OCI-LY1 (cell line): Measurements from ENCODE around the gene OSR1.
A peak's percentile ranks its signal among the peaks of the same experiment; 100 is the strongest.

Experiments
- H2AFZ ChIP-seq: fragments of 200-600 bp; sonication (generic), shearing (Covaris generic); 2 replicates; pipeline ENCODE4 v1.6.0; 2014; ENCODE audit warnings: antibody characterized with exemption, mild to moderate bottlenecking, low read length
- H3F3A ChIP-seq: fragments of 200-600 bp; sonication (generic), shearing (Covaris generic); 2 replicates; pipeline ENCODE4 v1.6.0; 2014; ENCODE audit warnings: mild to moderate bottlenecking, antibody characterized with exemption, low read length, moderate library complexity; ENCODE audit not compliant: insufficient read depth
- H3K27ac ChIP-seq: fragments of 200-600 bp; sonication (generic); 2 replicates; pipeline ENCODE4 v1.5.1; 2014; ENCODE audit warnings: low read length, mixed run types, mild to moderate bottlenecking, low read depth; ENCODE audit not compliant: poor library complexity, severe bottlenecking
- H3K27me3 ChIP-seq: fragments of 200-600 bp; sonication (generic); 2 replicates; pipeline ENCODE4 v1.6.0; 2014; ENCODE audit warnings: antibody characterized with exemption, mild to moderate bottlenecking, low read length, moderate library complexity; ENCODE audit not compliant: insufficient read depth
- H3K36me3 ChIP-seq: fragments of 200-600 bp; sonication (generic); 2 replicates; pipeline ENCODE4 v1.6.1; 2014; ENCODE audit warnings: mild to moderate bottlenecking, antibody characterized with exemption, low read length, moderate library complexity, mixed read lengths; ENCODE audit not compliant: insufficient read depth
- H3K4me1 ChIP-seq: fragments of 200-600 bp; sonication (generic); 2 replicates; pipeline ENCODE4 v1.5.1; 2014; ENCODE audit warnings: mild to moderate bottlenecking, low read length, moderate library complexity; ENCODE audit not compliant: insufficient read depth, severe bottlenecking
- H3K4me2 ChIP-seq: fragments of 200-600 bp; sonication (generic), shearing (Covaris generic); 2 replicates; pipeline ENCODE4 v1.6.1; 2014; ENCODE audit warnings: low read length
- H3K4me3 ChIP-seq: fragments of 200-600 bp; sonication (generic); 2 replicates; pipeline ENCODE4 v1.5.1; 2014; ENCODE audit warnings: low read length, low read depth, mild to moderate bottlenecking, mixed read lengths; ENCODE audit not compliant: poor library complexity, severe bottlenecking
- H3K79me2 ChIP-seq: fragments of 200-600 bp; shearing (Covaris generic); 2 replicates; pipeline ENCODE4 v1.6.1; 2016; ENCODE audit warnings: mixed run types, low read length, mixed read lengths; ENCODE audit not compliant: insufficient read depth
- H3K9ac ChIP-seq: fragments of 200-600 bp; sonication (generic), shearing (Covaris generic); 2 replicates; pipeline ENCODE4 v1.6.1; 2014; ENCODE audit warnings: mild to moderate bottlenecking, low read length, mixed read lengths
- H3K9me2 ChIP-seq: fragments of 200-600 bp; sonication (generic), shearing (Covaris generic); 2 replicates; pipeline ENCODE4 v1.6.1; 2014; ENCODE audit warnings: low read depth, mild to moderate bottlenecking, low read length, mixed read lengths
- H3K9me3 ChIP-seq: fragments of 200-600 bp; shearing (Covaris generic); 2 replicates; pipeline ENCODE4 v1.6.1; 2014; ENCODE audit warnings: low read length, mixed read lengths
- H4K20me1 ChIP-seq: fragments of 200-600 bp; sonication (generic), shearing (Covaris generic); 2 replicates; pipeline ENCODE4 v1.6.0; 2016; ENCODE audit warnings: mild to moderate bottlenecking, low read length; ENCODE audit not compliant: insufficient read depth
- EZH2 ChIP-seq: fragments of 200-600 bp; sonication (generic), shearing (Covaris generic); IDR thresholded peaks from 2 replicates; pipeline ENCODE4 v1.8.0; 2017; ENCODE audit warnings: borderline replicate concordance, mixed run types, mild to moderate bottlenecking, antibody characterized with exemption, low read length, moderate library complexity, mixed read lengths
- TF ChIP-seq, protein P1 (sequence below): fragments of 200-600 bp; sonication (generic), shearing (Covaris generic); IDR thresholded peaks from 2 replicates; pipeline ENCODE4 v1.5.1; 2017; ENCODE audit warnings: mild to moderate bottlenecking, antibody characterized with exemption, low read length, moderate library complexity, mixed read lengths

The OSR1 gene

GRCh38 chr2:19349911-19350677 lies 8.3 kb downstream of the OSR1 start:
- Histone ChIP-seq H3K27ac (no peak overlapping the region), H3K4me2 (no peak overlapping the region), H2AFZ (no peak overlapping the region), H3K4me1 (peaks cover 7% of the 10 kb centered on the region), H3K79me2 (no peaks in the 10 kb centered on the region), H4K20me1 (no peaks in the 10 kb centered on the region), H3K9me2 (no peaks in the 10 kb centered on the region), H3K9me3 (no peaks in the 10 kb centered on the region), H3K27me3 (no peaks in the 10 kb centered on the region), H3K4me3 (no peak overlapping the region), H3F3A (no peaks in the 10 kb centered on the region), H3K9ac (no peak overlapping the region), H3K36me3 (no peaks in the 10 kb centered on the region)
- TF ChIP-seq, protein P1, sequence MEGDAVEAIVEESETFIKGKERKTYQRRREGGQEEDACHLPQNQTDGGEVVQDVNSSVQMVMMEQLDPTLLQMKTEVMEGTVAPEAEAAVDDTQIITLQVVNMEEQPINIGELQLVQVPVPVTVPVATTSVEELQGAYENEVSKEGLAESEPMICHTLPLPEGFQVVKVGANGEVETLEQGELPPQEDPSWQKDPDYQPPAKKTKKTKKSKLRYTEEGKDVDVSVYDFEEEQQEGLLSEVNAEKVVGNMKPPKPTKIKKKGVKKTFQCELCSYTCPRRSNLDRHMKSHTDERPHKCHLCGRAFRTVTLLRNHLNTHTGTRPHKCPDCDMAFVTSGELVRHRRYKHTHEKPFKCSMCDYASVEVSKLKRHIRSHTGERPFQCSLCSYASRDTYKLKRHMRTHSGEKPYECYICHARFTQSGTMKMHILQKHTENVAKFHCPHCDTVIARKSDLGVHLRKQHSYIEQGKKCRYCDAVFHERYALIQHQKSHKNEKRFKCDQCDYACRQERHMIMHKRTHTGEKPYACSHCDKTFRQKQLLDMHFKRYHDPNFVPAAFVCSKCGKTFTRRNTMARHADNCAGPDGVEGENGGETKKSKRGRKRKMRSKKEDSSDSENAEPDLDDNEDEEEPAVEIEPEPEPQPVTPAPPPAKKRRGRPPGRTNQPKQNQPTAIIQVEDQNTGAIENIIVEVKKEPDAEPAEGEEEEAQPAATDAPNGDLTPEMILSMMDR = peak; percentile 69
- no peak for TF ChIP-seq EZH2

- Histone ChIP-seq H3K9me2 (no peaks in the 10 kb centered on the region), H3K4me1 (peaks cover 7% of the 10 kb centered on the region), H3F3A (no peaks in the 10 kb centered on the region), H3K4me2 (peak overlapping the region; percentile 90), H3K9me3 (no peaks in the 10 kb centered on the region), H4K20me1 (no peaks in the 10 kb centered on the region), H3K27me3 (no peaks in the 10 kb centered on the region), H3K79me2 (no peaks in the 10 kb centered on the region), H3K27ac (no peak overlapping the region), H3K9ac (no peak overlapping the region), H3K4me3 (peak overlapping the region; percentile 92), H2AFZ (no peak overlapping the region), H3K36me3 (no peaks in the 10 kb centered on the region)
- TF ChIP-seq, protein P1 = no peak
- TF ChIP-seq EZH2 = no peak
Measured at GRCh38 chr2:19348692-19349091, 9.7 kb downstream of the OSR1 start.

- Histone ChIP-seq H3K9me2 (no peaks in the 10 kb centered on the region), H3K36me3 (no peaks in the 10 kb centered on the region), H3K27me3 (no peaks in the 10 kb centered on the region), H3K4me3 (peak overlapping the region; percentile 92), H3K9ac (peak overlapping the region; percentile 92), H3F3A (no peaks in the 10 kb centered on the region), H2AFZ (peak overlapping the region; percentile 48; the same call in 1 of the 2 replicates), H3K4me2 (peak overlapping the region; percentile 90), H3K9me3 (no peaks in the 10 kb centered on the region), H4K20me1 (no peaks in the 10 kb centered on the region), H3K79me2 (no peaks in the 10 kb centered on the region), H3K4me1 (peaks cover 7% of the 10 kb centered on the region), H3K27ac (peak overlapping the region; percentile 50)
- TF ChIP-seq EZH2 = no peak
- TF ChIP-seq, protein P1 = no peak
Measured at GRCh38 chr2:19347619-19348562, 10.5 kb downstream of the OSR1 start.
